Measurements from ENCODE around the gene SLC9A7.
A peak's percentile ranks its signal among the peaks of the same experiment; 100 is the strongest.
"Not testable (repeated sequence)": the region's sequence is repeated elsewhere in the genome, so short reads cannot be mapped to it uniquely, and the experiment has no call there.

The SLC9A7 gene

GRCh38 chrX:46750889-46751288 is 8.0 kb downstream of the SLC9A7 start:
- DNase-seq, result peak; percentile 62

GRCh38 chrX:46744009-46744408 is 14.9 kb downstream of the SLC9A7 start:
- DNase-seq, result no peak

DNA sequence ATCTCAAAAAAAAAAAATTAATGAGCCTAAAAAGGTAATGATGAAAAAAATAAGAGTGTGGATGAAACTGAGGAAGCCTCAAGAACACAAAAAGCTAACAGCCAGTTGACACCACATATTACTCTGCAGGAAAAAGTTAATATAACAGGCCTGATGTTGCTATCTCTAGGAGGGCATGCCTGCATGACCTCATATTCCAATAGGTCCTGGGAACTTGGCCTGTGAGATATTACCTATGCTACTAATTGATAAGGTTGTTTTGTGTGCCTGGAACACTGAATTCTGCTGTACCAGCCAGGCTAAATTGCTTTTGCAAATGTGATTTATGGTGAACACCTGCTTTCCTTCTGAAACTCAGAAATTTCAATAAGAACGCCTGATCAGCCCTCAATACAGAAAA is 15.9 kb downstream of the SLC9A7 start:
- no peak for DNase-seq

- DNase-seq, result no peak
Observed at GRCh38 chrX:46739736-46740135, 19.2 kb downstream of the SLC9A7 start.

GRCh38 chrX:46737462-46737861 is 21.5 kb downstream of the SLC9A7 start:
- no peak for DNase-seq

DNA sequence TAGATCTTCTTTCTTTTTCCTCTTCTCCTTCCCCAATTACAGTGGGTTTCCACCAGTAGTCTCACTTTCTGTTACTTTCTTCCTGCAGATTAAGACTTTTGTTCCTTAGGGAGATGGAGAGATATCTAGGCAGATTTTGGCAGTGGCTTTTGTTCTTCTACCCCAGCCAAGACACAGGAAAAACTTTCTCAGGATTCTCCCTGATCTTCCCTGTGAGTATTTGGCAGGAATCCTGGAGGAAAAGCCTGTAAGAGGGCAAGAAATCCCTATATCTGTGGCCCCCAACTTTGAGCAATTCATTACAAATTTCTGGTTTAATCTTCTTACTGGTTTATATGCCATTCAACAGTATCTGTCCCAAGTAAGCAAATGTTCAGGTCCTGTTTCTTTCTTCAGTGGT is 21.9 kb downstream of the SLC9A7 start:
- DNase-seq, result no peak

- DNase-seq, result no peak
Observed at GRCh38 chrX:46735622-46736021, 23.3 kb downstream of the SLC9A7 start.

GRCh38 chrX:46733226-46733625 is 25.7 kb downstream of the SLC9A7 start:
- no peak for DNase-seq

DNA sequence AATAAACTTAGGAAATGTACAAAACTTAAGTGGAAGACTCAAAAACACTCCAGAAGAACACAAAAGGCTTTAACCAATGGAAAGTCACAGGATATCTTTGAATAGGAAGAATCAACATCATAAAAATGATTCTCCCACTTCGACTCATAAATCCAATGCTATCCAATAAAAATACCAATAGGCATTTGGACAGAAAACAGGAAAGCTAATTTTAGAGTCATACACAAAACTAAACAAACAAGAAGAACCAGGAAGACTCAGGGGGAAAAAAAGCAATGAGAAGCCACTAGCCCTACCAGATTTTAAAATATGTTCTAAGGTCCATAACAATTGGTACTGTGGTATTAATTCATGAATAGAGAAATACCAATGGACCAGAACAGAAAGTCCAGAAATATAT is 28.2 kb downstream of the SLC9A7 start:
- no peak for DNase-seq

DNA sequence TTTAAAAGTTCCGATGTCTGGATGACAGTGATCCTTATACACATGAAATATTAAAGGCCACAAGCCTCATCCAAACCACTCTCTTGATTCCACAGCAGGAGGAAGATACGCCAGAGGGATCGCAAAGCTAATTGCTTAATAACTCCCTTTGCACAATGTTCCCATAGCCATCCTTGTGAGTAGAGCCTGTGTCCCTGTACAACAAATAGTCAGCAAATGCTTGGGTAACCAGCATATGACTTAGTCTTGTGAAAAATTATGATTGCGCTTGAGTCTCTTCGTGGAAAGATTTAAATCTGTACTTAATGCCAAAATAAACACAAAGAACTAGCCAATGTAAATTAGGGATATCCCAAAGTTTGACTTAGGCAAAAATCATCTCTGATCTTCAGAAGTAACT is 31.5 kb downstream of the SLC9A7 start:
- DNase-seq, result no peak

- not testable (repeated sequence) for DNase-seq
Observed at GRCh38 chrX:46723569-46723927, 35.4 kb downstream of the SLC9A7 start.

DNA sequence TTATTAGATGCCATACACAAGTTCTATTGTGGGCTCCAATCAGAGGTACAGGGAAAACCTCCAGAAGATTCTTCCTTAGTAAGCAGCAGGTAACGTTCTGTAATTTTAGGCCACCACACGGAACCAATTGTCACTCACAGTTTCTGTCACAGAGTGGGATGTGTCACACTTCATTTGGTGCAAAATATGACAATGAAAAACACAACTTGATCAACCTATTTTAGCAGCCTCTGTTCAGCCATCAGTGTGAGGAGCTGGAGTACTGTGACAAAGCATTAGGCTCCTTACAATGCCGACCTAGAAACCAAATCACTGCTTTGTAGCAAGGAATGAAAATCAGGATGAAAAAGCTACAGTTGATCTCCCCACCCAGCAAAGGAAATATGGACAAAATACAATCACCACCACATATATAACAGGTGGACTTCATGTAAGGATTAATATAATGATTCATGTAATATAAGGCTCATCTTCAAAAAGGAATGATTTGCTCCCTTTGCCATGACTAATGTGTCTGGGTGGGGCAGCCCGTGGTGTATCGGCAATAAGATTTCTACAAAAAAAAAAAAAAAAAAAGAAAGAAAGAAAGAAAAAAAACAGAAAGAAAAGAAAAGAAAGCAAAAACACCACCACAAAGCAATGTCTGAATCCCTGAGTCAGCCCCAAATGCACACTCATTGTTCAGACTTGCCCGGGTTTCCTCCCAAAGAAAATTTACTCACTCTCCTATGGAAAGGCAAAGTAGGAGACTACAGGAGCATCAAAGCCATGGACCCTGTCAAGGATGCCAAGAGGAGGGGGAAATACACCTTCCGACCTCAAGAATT is 36.0 kb downstream of the SLC9A7 start:
- no peak for DNase-seq

- DNase-seq, result no peak
Observed at GRCh38 chrX:46716796-46717195, 42.1 kb downstream of the SLC9A7 start.

DNA sequence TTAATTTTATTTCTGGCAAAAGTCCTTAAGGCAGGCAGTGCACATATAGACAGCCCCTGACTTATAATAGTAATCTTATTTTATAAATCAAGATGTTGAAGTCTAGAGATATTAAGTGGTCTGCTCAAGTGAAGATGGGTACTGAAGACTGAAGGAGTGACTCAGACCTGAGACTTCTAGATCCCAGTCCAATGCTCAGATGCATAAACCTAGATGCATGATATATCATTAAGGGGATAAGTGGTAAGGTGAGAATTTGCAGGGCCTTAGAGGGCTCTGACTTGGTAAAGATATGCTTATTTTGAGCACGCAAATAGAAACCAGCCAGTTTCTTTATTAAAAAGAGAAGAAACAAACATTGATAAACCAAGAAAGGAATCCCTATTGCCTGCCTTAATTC is 42.9 kb downstream of the SLC9A7 start:
- DNase-seq, result no peak

DNA sequence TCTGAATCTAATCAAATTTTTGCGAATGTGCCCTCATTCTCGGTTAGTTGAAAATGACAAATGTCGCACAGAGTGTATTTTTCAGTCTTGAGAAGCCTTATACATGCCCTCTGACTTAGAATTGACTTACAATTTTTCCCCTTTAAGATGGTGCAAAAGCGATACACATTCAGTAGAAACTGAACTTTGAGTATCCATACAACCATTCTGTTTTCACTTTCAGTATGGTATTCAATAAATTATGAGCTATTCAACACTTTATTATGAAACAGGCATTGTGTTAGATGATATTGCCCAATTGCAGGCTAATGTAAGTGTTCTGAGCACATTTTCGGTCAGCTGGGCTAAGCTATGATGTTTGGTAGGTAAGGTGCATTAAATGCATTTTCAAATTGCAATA is 43.4 kb downstream of the SLC9A7 start:
- DNase-seq, result no peak

DNA sequence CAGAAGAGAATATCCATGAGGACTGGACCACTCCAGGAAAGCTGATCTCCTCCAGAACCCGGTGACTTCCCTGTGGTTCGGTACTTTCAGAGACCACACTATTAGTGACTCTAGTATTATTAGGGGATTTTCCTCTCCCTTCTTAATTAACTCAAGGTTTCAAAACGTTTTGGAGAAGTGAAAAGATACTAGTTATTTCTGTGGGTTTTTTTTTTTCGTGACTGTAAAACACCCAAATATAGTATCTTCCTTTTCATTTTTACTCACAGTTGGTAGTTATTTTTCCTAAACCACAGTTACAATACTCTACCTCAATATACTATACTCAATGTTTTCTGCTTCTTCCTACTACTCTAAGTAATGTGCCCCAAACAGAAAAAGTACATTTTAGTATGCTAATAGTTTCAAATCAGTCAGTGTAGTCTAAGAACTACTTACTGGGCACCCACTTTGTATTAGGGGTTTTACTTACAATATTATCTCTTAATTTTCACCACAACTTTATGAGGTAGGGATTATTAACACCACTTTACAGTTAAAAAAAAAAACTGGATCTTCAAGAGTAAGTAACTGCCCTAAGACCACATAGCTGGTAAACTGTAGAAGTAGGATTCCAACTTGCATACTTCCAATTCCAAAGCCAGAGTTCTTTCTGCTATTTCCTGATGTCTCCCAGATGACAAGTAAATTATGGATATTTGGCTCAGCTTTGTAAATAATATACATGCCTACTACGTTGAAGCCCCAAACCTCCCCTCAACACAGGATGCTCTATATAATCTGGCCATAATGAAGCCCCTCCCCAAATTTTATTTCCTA is 45.0 kb downstream of the SLC9A7 start:
- DNase-seq, result no peak

GRCh38 chrX:46712764-46713163 is 46.2 kb downstream of the SLC9A7 start:
- no peak for DNase-seq

DNA sequence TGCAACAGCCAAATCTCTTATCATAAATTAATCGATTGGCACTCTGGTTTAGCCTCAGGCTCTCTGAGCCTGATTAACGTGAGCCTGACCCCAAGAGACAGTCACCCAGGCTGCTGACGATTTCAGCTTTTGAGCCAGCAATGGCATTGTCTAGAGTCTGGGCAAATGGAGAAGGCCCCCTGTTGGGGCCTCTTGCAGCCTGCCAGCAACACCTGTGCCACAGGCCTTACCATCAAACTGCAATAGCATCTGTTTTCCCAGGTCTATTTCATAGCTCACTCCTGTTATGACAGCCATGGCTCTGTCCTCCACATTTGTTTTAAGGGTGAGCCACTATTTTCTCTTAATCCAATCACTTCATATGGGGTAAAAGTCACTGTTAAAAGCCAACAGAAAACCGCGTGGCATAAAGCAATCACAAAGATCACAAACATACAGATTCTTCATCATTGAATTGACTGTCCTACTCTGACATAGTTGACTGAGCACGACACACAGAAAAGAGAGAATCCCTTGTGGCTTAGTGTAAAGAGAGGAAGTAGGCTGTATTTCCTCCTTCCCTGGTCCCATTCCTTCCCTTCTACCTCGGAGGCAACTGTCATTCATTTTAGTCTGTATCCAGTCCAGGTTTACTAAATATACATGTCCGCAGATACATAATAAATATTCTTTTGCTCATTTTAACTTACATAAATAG is 47.8 kb downstream of the SLC9A7 start:
- peak; percentile 71 for DNase-seq

DNA sequence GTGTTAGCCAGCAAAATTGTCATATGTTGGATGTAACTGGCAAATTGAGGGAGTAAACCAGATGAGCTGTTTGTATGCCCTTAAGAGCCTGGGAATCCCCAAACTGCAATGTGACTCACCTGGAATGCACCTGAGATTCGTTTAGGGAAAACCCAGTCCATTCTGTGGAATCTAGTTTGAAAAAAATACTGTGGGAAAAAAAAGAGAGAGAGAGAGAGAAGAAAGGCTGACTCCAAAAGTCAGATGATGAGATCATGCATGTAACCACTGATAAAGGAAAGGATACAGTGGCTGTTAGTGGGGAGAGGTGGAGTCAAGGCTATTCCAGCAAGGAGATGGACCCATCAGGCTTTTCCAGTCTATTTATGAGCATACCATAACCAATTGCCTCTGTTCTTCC is 48.5 kb downstream of the SLC9A7 start:
- no peak for DNase-seq

GRCh38 chrX:46707274-46707965 is 51.5 kb downstream of the SLC9A7 start:
- DNase-seq, result no peak

- no peak for DNase-seq
Observed at GRCh38 chrX:46704767-46705386, 54.0 kb downstream of the SLC9A7 start.

DNA sequence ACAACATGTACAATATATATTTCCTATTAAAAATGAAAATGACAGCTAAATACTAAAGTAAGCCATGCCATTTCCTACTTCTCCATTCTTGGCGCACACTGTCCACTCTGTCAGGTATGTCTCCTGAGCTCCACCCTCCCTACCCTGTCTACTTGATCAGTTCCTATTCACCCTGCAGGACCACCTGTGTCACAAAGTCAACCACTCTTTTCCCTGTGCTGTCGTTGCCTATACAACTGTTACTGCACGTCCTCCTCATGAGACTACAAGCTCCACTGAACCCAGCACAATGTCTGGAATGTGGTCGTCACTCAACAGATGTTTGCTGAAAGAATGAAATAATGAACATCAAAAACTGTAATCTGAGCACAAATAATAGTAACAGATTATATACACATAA is 54.9 kb downstream of the SLC9A7 start:
- no peak for DNase-seq

GRCh38 chrX:46698691-46699090 is 60.2 kb downstream of the SLC9A7 start:
- DNase-seq, result no peak
